GM21576 (cell line): Measurements from ENCODE around the gene SPRR2A.
"Not testable (repeated sequence)": the region's sequence is repeated elsewhere in the genome, so short reads cannot be mapped to it uniquely, and the experiment has no call there.

Source experiments
- ATAC-seq: cut with Tn5 transposase; IDR thresholded peaks from one replicate; pipeline ENCODE4 v1.9.1; 2021; ENCODE audit warnings: mild to moderate bottlenecking, moderate library complexity; ENCODE audit not compliant: unreplicated experiment

The SPRR2A gene

DNA sequence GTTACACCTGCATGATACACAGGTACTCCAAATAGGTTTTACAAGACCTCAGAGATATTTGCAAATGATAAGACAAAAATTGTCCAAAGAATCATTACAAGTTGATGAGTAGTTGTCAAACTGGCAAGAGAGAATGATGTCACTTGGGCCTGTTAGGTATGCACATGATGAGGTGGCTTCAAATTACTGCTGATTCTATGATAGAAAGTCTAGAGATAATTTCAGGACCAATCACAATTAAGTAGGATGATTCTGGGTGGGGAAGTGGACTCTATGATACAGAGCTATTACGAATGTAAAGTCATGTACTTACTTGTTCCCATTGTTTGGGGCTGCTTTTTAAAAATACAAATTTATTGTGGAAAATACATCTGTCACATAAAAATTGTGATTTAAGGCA is 31.5 kb downstream of the SPRR2A start:
- ATAC-seq: no peak

- ATAC-seq: no peak
Measured at GRCh38 chr1:153024413-153024812, 32.9 kb downstream of the SPRR2A start.

DNA sequence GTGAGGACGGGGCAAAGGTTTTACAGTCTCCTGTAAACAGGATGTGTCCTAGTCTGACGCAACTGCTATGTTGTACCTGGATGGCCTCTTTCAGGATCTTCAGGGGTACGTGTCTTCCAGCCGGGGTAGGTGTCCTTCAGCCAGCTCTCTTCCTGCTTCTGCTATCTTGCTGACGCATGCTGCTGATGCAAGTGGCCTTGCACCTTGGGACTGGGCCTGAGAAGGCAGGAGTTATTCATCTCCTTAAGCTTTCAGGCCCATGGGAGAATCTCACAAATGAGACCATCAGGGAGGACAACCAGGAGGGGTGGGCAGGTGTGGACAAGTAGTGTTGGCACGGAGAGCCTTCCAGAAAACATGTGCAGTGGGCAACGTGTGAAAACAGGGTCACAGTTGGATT is 34.2 kb downstream of the SPRR2A start:
- ATAC-seq: no peak

DNA sequence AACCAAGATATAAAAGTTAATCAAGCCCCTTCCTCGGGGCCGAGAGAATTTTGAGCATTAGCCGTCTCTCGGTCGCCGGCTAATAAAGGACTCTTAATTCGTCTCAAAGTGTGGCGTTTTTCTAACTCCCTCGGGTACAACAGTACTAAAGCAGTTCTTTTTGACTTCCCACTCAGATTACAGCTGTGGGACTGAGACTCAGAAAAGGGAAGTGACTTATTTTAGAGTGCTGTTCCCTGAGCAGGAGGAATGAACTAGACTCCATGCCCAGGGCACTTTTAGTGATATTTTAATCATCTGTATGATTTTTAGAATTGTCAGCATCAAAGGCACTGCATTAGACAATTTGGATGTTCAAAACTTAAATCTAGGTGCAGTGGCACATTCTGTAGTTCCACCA is 35.0 kb downstream of the SPRR2A start:
- not testable (repeated sequence) for ATAC-seq

DNA sequence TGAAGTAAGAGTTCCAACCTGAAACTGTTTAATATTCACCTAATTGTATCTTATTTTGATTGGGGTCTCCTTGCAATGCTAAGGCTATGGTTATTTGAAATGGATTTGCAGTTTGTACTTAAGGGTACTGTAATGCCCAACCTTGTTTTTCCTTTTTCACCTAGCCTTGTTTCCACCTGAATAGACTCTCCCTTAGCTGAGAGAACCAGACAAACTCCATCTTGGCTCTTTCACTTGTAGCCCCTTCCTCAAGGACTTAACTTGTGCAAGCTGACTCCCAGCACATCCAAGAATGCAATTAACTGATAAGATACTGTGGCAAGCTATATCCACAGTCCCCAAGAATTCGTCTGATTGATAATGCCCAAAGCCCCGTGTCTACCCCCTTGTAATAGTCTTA is 35.5 kb downstream of the SPRR2A start:
- ATAC-seq: not testable (repeated sequence)

DNA sequence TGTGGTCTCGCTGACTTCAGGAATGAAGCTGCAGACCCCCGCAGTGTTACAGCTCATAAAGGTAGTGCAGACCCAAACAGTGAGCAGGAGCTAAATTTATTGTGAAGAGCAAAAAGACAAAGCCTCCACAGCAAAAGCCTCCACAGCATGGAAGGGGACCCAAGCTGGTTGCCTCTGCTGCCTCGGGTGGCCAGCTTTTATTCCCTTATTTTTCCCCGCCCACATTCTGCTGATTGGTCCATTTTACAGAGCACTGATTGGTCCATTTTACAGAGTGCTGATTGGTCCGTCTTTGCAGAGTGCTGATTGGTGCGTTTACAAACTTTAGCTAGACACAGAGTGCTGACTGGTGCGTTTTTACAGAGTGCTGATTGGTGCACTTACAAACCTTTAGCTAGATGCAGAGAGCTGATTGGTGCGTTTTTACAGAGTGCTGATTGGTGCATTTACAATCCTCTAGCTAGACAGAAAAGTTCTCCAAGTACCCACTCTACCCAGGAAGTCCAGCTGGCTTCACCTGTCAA is 46.0 kb downstream of the SPRR2A start:
- not testable (repeated sequence) for ATAC-seq
